ENCODE data around the gene COPE.
"Not testable (repeated sequence)": the region's sequence is repeated elsewhere in the genome, so short reads cannot be mapped to it uniquely, and the experiment has no call there.

Gene COPE

GRCh38 chr19:18919086-18919899, at the start of gene COPE, which contains the start of gene DDX49:
Gene COPE, minus strand, starts transcription at chr19:18919387. Its CDS starts 39 bp downstream, at chr19:18919348.
Gene DDX49, plus strand, starts transcription at chr19:18919715. Its CDS starts 27 bp downstream, at chr19:18919742.
- Histone ChIP-seq H3K4me3 (ENCODE audit: low read length) (peak within 1 kb of the TSS; percentile 76), H3K4me1 (ENCODE audit: insufficient read depth, low read length) (peaks cover 17% of the 10 kb centered on the region), H2AFZ (ENCODE audit: low read depth, low read length) (no peak within 1 kb of the TSS), H3K36me3 (ENCODE audit: insufficient read depth, low read length) (peaks cover 29% of the 10 kb centered on the region), H3K27me3 (ENCODE audit: insufficient read depth, low read length) (no peaks in the 10 kb centered on the region), H3K9me3 (ENCODE audit: low read length) (no peaks in the 10 kb centered on the region)

GRCh38 chr19:18967358-18968146, 48.4 kb upstream of the COPE start:
- peaks cover 2% of the 10 kb centered on the region for H3K4me1 ChIP-seq (ENCODE audit: insufficient read depth, low read length)
- no peaks in the 10 kb centered on the region for H3K27me3 ChIP-seq (ENCODE audit: insufficient read depth, low read length)
- peaks cover 3% of the 10 kb centered on the region for H3K9me3 ChIP-seq (ENCODE audit: low read length)
- no peaks in the 10 kb centered on the region for H3K36me3 ChIP-seq (ENCODE audit: insufficient read depth, low read length)
- H2AFZ ChIP-seq (ENCODE audit: low read depth, low read length), result no peak overlapping the region
- no peak overlapping the region for H3K4me3 ChIP-seq (ENCODE audit: low read length)

GRCh38 chr19:18966307-18966706, 47.1 kb upstream of the COPE start:
- Histone ChIP-seq H3K27me3 (ENCODE audit: insufficient read depth, low read length) (no peaks in the 10 kb centered on the region), H3K9me3 (ENCODE audit: low read length) (peaks cover 3% of the 10 kb centered on the region), H2AFZ (ENCODE audit: low read depth, low read length) (no peak overlapping the region), H3K36me3 (ENCODE audit: insufficient read depth, low read length) (no peaks in the 10 kb centered on the region), H3K4me1 (ENCODE audit: insufficient read depth, low read length) (peaks cover 2% of the 10 kb centered on the region), H3K4me3 (ENCODE audit: low read length) (no peak overlapping the region)

GRCh38 chr19:18964121-18964520, 44.9 kb upstream of the COPE start:
- Histone ChIP-seq H3K27me3 (ENCODE audit: insufficient read depth, low read length) (no peaks in the 10 kb centered on the region), H2AFZ (ENCODE audit: low read depth, low read length) (no peak overlapping the region), H3K9me3 (ENCODE audit: low read length) (peaks cover 3% of the 10 kb centered on the region), H3K4me1 (ENCODE audit: insufficient read depth, low read length) (peaks cover 2% of the 10 kb centered on the region), H3K36me3 (ENCODE audit: insufficient read depth, low read length) (no peaks in the 10 kb centered on the region), H3K4me3 (ENCODE audit: low read length) (no peak overlapping the region)

- no peaks in the 10 kb centered on the region for H3K9me3 ChIP-seq (ENCODE audit: low read length)
- H3K36me3 ChIP-seq (ENCODE audit: insufficient read depth, low read length), result no peaks in the 10 kb centered on the region
- H3K4me1 ChIP-seq (ENCODE audit: insufficient read depth, low read length), result peaks cover 2% of the 10 kb centered on the region
- H2AFZ ChIP-seq (ENCODE audit: low read depth, low read length), result no peak overlapping the region
- H3K27me3 ChIP-seq (ENCODE audit: insufficient read depth, low read length), result no peaks in the 10 kb centered on the region
- no peak overlapping the region for H3K4me3 ChIP-seq (ENCODE audit: low read length)
These were observed 42.8 kb upstream of the COPE start for GRCh38 chr19:18961767-18962620.

- Histone ChIP-seq H3K36me3 (ENCODE audit: insufficient read depth, low read length) (no peaks in the 10 kb centered on the region), H3K9me3 (ENCODE audit: low read length) (no peaks in the 10 kb centered on the region), H3K27me3 (ENCODE audit: insufficient read depth, low read length) (no peaks in the 10 kb centered on the region), H3K4me3 (ENCODE audit: low read length) (no peak overlapping the region), H2AFZ (ENCODE audit: low read depth, low read length) (no peak overlapping the region), H3K4me1 (ENCODE audit: insufficient read depth, low read length) (no peaks in the 10 kb centered on the region)
These were observed 41.2 kb upstream of the COPE start for GRCh38 chr19:18960370-18960769.

- Histone ChIP-seq H3K4me3 (ENCODE audit: low read length) (no peak overlapping the region), H3K9me3 (ENCODE audit: low read length) (no peaks in the 10 kb centered on the region), H3K36me3 (ENCODE audit: insufficient read depth, low read length) (no peaks in the 10 kb centered on the region), H3K4me1 (ENCODE audit: insufficient read depth, low read length) (no peaks in the 10 kb centered on the region), H2AFZ (ENCODE audit: low read depth, low read length) (no peak overlapping the region), H3K27me3 (ENCODE audit: insufficient read depth, low read length) (no peaks in the 10 kb centered on the region)
These were observed 35.9 kb upstream of the COPE start for GRCh38 chr19:18955042-18955441.

- H3K9me3 ChIP-seq (ENCODE audit: low read length), result no peaks in the 10 kb centered on the region
- no peaks in the 10 kb centered on the region for H3K36me3 ChIP-seq (ENCODE audit: insufficient read depth, low read length)
- H3K27me3 ChIP-seq (ENCODE audit: insufficient read depth, low read length), result no peaks in the 10 kb centered on the region
- H3K4me1 ChIP-seq (ENCODE audit: insufficient read depth, low read length), result no peaks in the 10 kb centered on the region
- no peak overlapping the region for H3K4me3 ChIP-seq (ENCODE audit: low read length)
- H2AFZ ChIP-seq (ENCODE audit: low read depth, low read length), result no peak overlapping the region
These were observed 34.9 kb upstream of the COPE start for GRCh38 chr19:18954094-18954493.

- H3K4me3 ChIP-seq (ENCODE audit: low read length); H3K9me3 ChIP-seq (ENCODE audit: low read length); H3K4me1 ChIP-seq (ENCODE audit: insufficient read depth, low read length); H3K27me3 ChIP-seq (ENCODE audit: insufficient read depth, low read length); H3K36me3 ChIP-seq (ENCODE audit: insufficient read depth, low read length); H2AFZ ChIP-seq (ENCODE audit: low read depth, low read length): not testable (repeated sequence)
These were observed 33.3 kb upstream of the COPE start for GRCh38 chr19:18952364-18953003.

GRCh38 chr19:18951721-18952281, 32.6 kb upstream of the COPE start:
- no peak overlapping the region for H2AFZ ChIP-seq (ENCODE audit: low read depth, low read length)
- no peaks in the 10 kb centered on the region for H3K4me1 ChIP-seq (ENCODE audit: insufficient read depth, low read length)

GRCh38 chr19:18949858-18950257, 30.7 kb upstream of the COPE start:
- H3K4me3 ChIP-seq (ENCODE audit: low read length), result no peak overlapping the region
- no peaks in the 10 kb centered on the region for H3K9me3 ChIP-seq (ENCODE audit: low read length)
- no peaks in the 10 kb centered on the region for H3K27me3 ChIP-seq (ENCODE audit: insufficient read depth, low read length)
- no peaks in the 10 kb centered on the region for H3K4me1 ChIP-seq (ENCODE audit: insufficient read depth, low read length)
- no peaks in the 10 kb centered on the region for H3K36me3 ChIP-seq (ENCODE audit: insufficient read depth, low read length)
- H2AFZ ChIP-seq (ENCODE audit: low read depth, low read length), result no peak overlapping the region

More at GRCh38 chr19:18951721-18952281, 32.6 kb upstream of the COPE start:
- no peaks in the 10 kb centered on the region for H3K9me3 ChIP-seq (ENCODE audit: low read length)
- H3K4me3 ChIP-seq (ENCODE audit: low read length), result no peak overlapping the region
- H3K36me3 ChIP-seq (ENCODE audit: insufficient read depth, low read length), result no peaks in the 10 kb centered on the region
- H3K27me3 ChIP-seq (ENCODE audit: insufficient read depth, low read length), result no peaks in the 10 kb centered on the region

GRCh38 chr19:18948976-18949356, 29.8 kb upstream of the COPE start:
- no peaks in the 10 kb centered on the region for H3K27me3 ChIP-seq (ENCODE audit: insufficient read depth, low read length)
- no peak overlapping the region for H3K4me3 ChIP-seq (ENCODE audit: low read length)
- H2AFZ ChIP-seq (ENCODE audit: low read depth, low read length), result no peak overlapping the region
- H3K36me3 ChIP-seq (ENCODE audit: insufficient read depth, low read length), result no peaks in the 10 kb centered on the region
- H3K9me3 ChIP-seq (ENCODE audit: low read length), result no peaks in the 10 kb centered on the region
- no peaks in the 10 kb centered on the region for H3K4me1 ChIP-seq (ENCODE audit: insufficient read depth, low read length)
